Lower leg skin (tissue), 3 donors: ENCODE data around the gene ADAMTS6.

Source experiments
- POLR2A ChIP-seq, 2 donors: fragments of 450-650 bp; IDR thresholded peaks; one replicate each; pipeline ENCODE4 v1.6.1; 2016 to 2017; ENCODE audit warnings: antibody characterized with exemption in 2 of 2, mild to moderate bottlenecking in 1 of 2, moderate library complexity in 1 of 2
- TF ChIP-seq, protein P1 (sequence below), 3 donors: fragments of 450-650 bp; IDR thresholded peaks; one replicate each; pipeline ENCODE4 v1.5.1; 2016; ENCODE audit warnings: antibody characterized with exemption in 3 of 3, mild to moderate bottlenecking in 3 of 3, moderate library complexity in 2 of 3

DNA sequence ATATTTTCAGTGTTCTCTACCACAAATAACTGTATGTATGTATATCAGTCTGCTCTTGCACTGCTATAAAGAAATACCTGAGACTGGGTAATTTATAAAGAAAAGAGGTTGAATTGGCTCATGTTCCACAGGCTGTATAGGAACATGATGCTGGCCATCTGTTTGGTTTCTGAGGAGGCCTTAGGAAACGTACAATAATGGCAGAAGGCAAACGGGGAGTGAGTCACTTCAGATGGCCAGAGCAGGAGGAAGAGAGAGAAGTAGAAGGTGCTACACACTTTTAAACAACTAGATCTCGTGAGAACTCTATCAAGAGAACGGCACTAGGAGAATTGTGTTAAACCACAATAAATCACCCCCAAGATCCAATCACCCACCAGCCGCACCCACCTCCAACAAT is 121.7 kb downstream of the ADAMTS6 start:
- TF ChIP-seq, protein P1, sequence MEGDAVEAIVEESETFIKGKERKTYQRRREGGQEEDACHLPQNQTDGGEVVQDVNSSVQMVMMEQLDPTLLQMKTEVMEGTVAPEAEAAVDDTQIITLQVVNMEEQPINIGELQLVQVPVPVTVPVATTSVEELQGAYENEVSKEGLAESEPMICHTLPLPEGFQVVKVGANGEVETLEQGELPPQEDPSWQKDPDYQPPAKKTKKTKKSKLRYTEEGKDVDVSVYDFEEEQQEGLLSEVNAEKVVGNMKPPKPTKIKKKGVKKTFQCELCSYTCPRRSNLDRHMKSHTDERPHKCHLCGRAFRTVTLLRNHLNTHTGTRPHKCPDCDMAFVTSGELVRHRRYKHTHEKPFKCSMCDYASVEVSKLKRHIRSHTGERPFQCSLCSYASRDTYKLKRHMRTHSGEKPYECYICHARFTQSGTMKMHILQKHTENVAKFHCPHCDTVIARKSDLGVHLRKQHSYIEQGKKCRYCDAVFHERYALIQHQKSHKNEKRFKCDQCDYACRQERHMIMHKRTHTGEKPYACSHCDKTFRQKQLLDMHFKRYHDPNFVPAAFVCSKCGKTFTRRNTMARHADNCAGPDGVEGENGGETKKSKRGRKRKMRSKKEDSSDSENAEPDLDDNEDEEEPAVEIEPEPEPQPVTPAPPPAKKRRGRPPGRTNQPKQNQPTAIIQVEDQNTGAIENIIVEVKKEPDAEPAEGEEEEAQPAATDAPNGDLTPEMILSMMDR (IDR thresholded peaks at IDR 0.05) = no peak
- TF ChIP-seq POLR2A (IDR thresholded peaks at IDR 0.05) = no peak
